H9 (cell line): ENCODE measurements around the gene CCNY. TPM values are rescaled to one million over a fixed set of nuclear protein-coding genes. Genes with fewer than 3 reads are reported as not detected.

ENCODE experiments used
- DNase-seq: peaks from one replicate; pipeline ENCODE4 v3.0.0-alpha.2; 2017
- H2AFZ ChIP-seq: one replicate; pipeline ENCODE4 v1.6.1; 2013; ENCODE audit warnings: mild to moderate bottlenecking, low read length, control low read depth, moderate library complexity
- H2AK5ac ChIP-seq: 2 replicates; pipeline ENCODE4 v1.6.1; 2013; ENCODE audit warnings: low read length, control low read depth, mixed read lengths; ENCODE audit not compliant: insufficient read length
- H2BK120ac ChIP-seq: one replicate; pipeline ENCODE4 v1.6.1; 2013; ENCODE audit warnings: low read depth, mild to moderate bottlenecking, low read length, control low read depth, inconsistent platforms; ENCODE audit not compliant: poor library complexity, severe bottlenecking
- H2BK12ac ChIP-seq: 2 replicates; pipeline ENCODE4 v1.6.1; 2013; ENCODE audit warnings: low read length, control low read depth, mixed read lengths, low read depth; ENCODE audit not compliant: insufficient read length
- H2BK15ac ChIP-seq: 2 replicates; pipeline ENCODE4 v1.6.1; 2013; ENCODE audit warnings: low read depth, low read length, control low read depth
- H2BK20ac ChIP-seq: one replicate; pipeline ENCODE4 v1.6.1; 2013; ENCODE audit warnings: low read depth, mild to moderate bottlenecking, low read length, control low read depth, inconsistent platforms; ENCODE audit not compliant: poor library complexity, severe bottlenecking
- H2BK5ac ChIP-seq: 2 replicates; pipeline ENCODE4 v1.6.1; 2013; ENCODE audit warnings: low read length, control low read depth, mixed read lengths; ENCODE audit not compliant: insufficient read length
- H3K14ac ChIP-seq: 2 replicates; pipeline ENCODE4 v1.6.1; 2013; ENCODE audit warnings: low read length, control low read depth; ENCODE audit not compliant: insufficient read depth
- H3K18ac ChIP-seq: 2 replicates; pipeline ENCODE4 v1.6.1; 2013; ENCODE audit warnings: low read depth, mild to moderate bottlenecking, mixed read lengths, low read length, control low read depth; ENCODE audit not compliant: insufficient read length
- H3K23ac ChIP-seq: 2 replicates; pipeline ENCODE4 v1.6.1; 2013; ENCODE audit warnings: low read length, control low read depth, mixed read lengths, low read depth; ENCODE audit not compliant: insufficient read length
- H3K23me2 ChIP-seq: 2 replicates; pipeline ENCODE4 v1.6.1; 2013; ENCODE audit warnings: low read depth, mild to moderate bottlenecking, mixed read lengths, low read length, control low read depth; ENCODE audit not compliant: insufficient read length, poor library complexity, severe bottlenecking
- H3K27ac ChIP-seq: 2 replicates; pipeline ENCODE4 v1.5.1; 2013; ENCODE audit warnings: low read length, control low read depth, mixed read lengths, low read depth; ENCODE audit not compliant: insufficient read length
- H3K27me3 ChIP-seq: 2 replicates; pipeline ENCODE4 v1.6.1; 2013; ENCODE audit warnings: low read length, control low read depth, inconsistent platforms; ENCODE audit not compliant: insufficient read depth
- H3K4ac ChIP-seq: 2 replicates; pipeline ENCODE4 v1.6.1; 2013; ENCODE audit warnings: low read depth, mild to moderate bottlenecking, control low read depth, inconsistent platforms, low read length, moderate library complexity
- H3K4me1 ChIP-seq: 2 replicates; pipeline ENCODE4 v1.6.1; 2013; ENCODE audit warnings: low read length, control low read depth, inconsistent platforms; ENCODE audit not compliant: insufficient read depth
- H3K4me2 ChIP-seq: 2 replicates; pipeline ENCODE4 v1.6.1; 2013; ENCODE audit warnings: low read length, control low read depth, mixed read lengths; ENCODE audit not compliant: insufficient read length, insufficient read depth
- H3K56ac ChIP-seq: 2 replicates; pipeline ENCODE4 v1.6.1; 2013; ENCODE audit warnings: low read depth, mild to moderate bottlenecking, mixed read lengths, low read length, control low read depth; ENCODE audit not compliant: insufficient read length
- H3K79me1 ChIP-seq: 2 replicates; pipeline ENCODE4 v1.6.1; 2013; ENCODE audit warnings: low read depth, mild to moderate bottlenecking, moderate library complexity, low read length, control low read depth, inconsistent platforms; ENCODE audit not compliant: insufficient read depth, poor library complexity, severe bottlenecking
- H3K79me2 ChIP-seq: 2 replicates; pipeline ENCODE4 v1.6.1; 2013; ENCODE audit warnings: low read length, control low read depth, inconsistent platforms; ENCODE audit not compliant: insufficient read depth
- H3K9ac ChIP-seq: 2 replicates; pipeline ENCODE4 v1.6.1; 2013; ENCODE audit warnings: low read length, control low read depth, mixed read lengths; ENCODE audit not compliant: insufficient read length; ENCODE audit errors: extremely low read depth
- H3K9me3 ChIP-seq: one replicate; pipeline ENCODE4 v1.6.1; 2013; ENCODE audit warnings: low read depth, low read length, inconsistent platforms; ENCODE audit not compliant: control insufficient read depth
- H3T11ph ChIP-seq: one replicate; pipeline ENCODE4 v1.6.1; 2013; ENCODE audit warnings: mild to moderate bottlenecking, low read length, control low read depth, inconsistent platforms
- H4K20me1 ChIP-seq: one replicate; pipeline ENCODE4 v1.6.1; 2013; ENCODE audit not compliant: control insufficient read depth, insufficient read length, insufficient read depth
- H4K5ac ChIP-seq: 2 replicates; pipeline ENCODE4 v1.6.1; 2013; ENCODE audit warnings: low read depth, mild to moderate bottlenecking, mixed read lengths, low read length, control low read depth; ENCODE audit not compliant: insufficient read length
- H4K8ac ChIP-seq: replicated peaks from 2 replicates; pipeline ENCODE4 v1.6.1; 2013; ENCODE audit warnings: low read length, control low read depth, mixed read lengths, low read depth; ENCODE audit not compliant: insufficient read length
- H4K91ac ChIP-seq: 2 replicates; pipeline ENCODE4 v1.6.1; 2013; ENCODE audit warnings: low read depth, mild to moderate bottlenecking, moderate library complexity, mixed read lengths, low read length, control low read depth; ENCODE audit not compliant: insufficient read length
- H3K27ac Mint-ChIP-seq, 3 experiments: 2 replicates in 2 of 3; 3 replicates in 1 of 3; pipeline ENCODE4 v1.8.0; 2020 to 2021; ENCODE audit warnings: mixed read lengths in 3 of 3, mild to moderate bottlenecking in 1 of 3, moderate library complexity in 1 of 3
- H3K27me3 Mint-ChIP-seq: 2 replicates; pipeline ENCODE4 v1.8.0; 2021; ENCODE audit warnings: low read depth, mild to moderate bottlenecking, moderate library complexity, mixed read lengths
- H3K36me3 Mint-ChIP-seq, 3 experiments: 2 replicates in 2 of 3; 3 replicates in 1 of 3; pipeline ENCODE4 v1.8.0; 2020 to 2021; ENCODE audit warnings: low read depth in 3 of 3, mixed read lengths in 3 of 3; ENCODE audit not compliant: insufficient read depth in 1 of 3
- H3K4me1 Mint-ChIP-seq, 2 experiments: 2 replicates each; pipeline ENCODE4 v1.8.0; 2020; ENCODE audit warnings: mixed read lengths in 2 of 2
- H3K4me3 Mint-ChIP-seq, 2 experiments: 2 replicates in 1 of 2; 3 replicates in 1 of 2; pipeline ENCODE4 v1.8.0; 2020 to 2021; ENCODE audit warnings: mild to moderate bottlenecking in 2 of 2, mixed read lengths in 2 of 2, moderate library complexity in 1 of 2
- H3K9me3 Mint-ChIP-seq, 2 experiments: 2 replicates in 1 of 2; 3 replicates in 1 of 2; pipeline ENCODE4 v1.8.0; 2020; ENCODE audit warnings: mild to moderate bottlenecking in 2 of 2, mixed read lengths in 2 of 2, moderate library complexity in 1 of 2
- WGBS: extraction: QIAGEN DNeasy Blood & Tissue Kit; methylation state at CpG from one replicate; pipeline ENCODE4 v1.1.7; 2013; ENCODE audit warnings: missing lambda C conversion rate, low lambda C conversion rate, mixed read lengths; ENCODE audit not compliant: insufficient read length; ENCODE audit errors: extremely low coverage; 5-methylcytosine and 5-hydroxymethylcytosine counted together
- total RNA-seq: library from RNA; stranded (reverse); gene quantifications from 2 replicates; pipeline ENCODE4 v1.2.1, GENCODE V29; 2021
- TF ChIP-seq, protein P1 (sequence below): fragments of 200-600 bp; sonication (generic); conservative IDR thresholded peaks from 3 replicates; pipeline ENCODE4 v1.8.0; 2021; ENCODE audit warnings: antibody characterized with exemption, mild to moderate bottlenecking

The CCNY gene
- total RNA-seq, 1 experiment from 2014 or later = 62.1 TPM

DNA sequence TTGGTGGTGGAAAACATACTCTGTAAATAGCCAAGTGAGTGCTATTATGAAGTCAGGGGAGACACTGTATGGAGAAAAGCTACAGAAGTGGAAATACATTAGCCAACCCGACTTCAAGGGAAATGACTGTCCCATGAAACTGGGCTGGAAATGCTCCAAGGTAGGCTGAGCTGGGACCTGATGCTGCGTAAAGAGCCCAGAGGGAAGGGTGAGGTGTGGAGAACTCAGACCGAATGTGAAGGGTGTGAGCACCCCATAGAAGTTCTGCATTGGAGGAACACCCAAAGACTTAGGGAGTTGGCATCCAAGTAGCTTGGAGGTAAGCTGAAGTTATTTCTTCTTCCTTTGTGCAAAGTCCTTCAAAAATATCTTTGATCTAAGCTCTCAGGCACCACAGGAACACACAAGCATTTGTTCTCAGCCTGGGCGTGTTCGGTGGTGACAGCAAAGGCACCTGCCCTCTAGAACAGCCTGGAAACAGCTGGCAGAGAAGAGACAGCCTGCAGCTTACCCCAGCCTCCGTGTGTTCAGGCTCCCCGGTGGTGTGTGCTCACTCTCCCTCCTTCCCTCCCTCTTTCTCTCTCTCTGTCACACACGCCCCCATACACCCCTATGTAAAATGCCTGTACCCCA, 249.7 kb downstream of the CCNY start:
- H3K4me1 Mint-ChIP-seq = no peaks in the 10 kb centered on the region; a peak in 1 of 4 replicates
- H3T11ph ChIP-seq = no peak overlapping the region

More for the DNA sequence above, 249.7 kb downstream of the CCNY start:
- no peak overlapping the region for H2BK12ac ChIP-seq
- no peak overlapping the region for H2BK120ac ChIP-seq
- no peak overlapping the region for H4K91ac ChIP-seq
- no peak overlapping the region for H3K14ac ChIP-seq
- H3K27ac ChIP-seq = no peak overlapping the region
- Mint-ChIP-seq H3K27me3 (peaks cover 10% of the 10 kb centered on the region), H3K9me3 (peaks cover 5 to 6% of the 10 kb centered on the region in 2 experiments), H3K36me3 (peaks cover 3 to 6% (median 5%) of the 10 kb centered on the region in 3 experiments), H3K4me3 (no peak overlapping the region), H3K27ac (no peak overlapping the region)
- no peak overlapping the region for H2BK5ac ChIP-seq
- H2BK15ac ChIP-seq = no peak overlapping the region
- H4K20me1 ChIP-seq = no peaks in the 10 kb centered on the region
- no peak overlapping the region for H2BK20ac ChIP-seq
- H3K23ac ChIP-seq = no peak overlapping the region
- H4K8ac ChIP-seq = no peak overlapping the region
- no peak overlapping the region for H3K4ac ChIP-seq
- H3K79me1 ChIP-seq = no peaks in the 10 kb centered on the region
- DNase-seq = no peak
- no peaks in the 10 kb centered on the region for H3K79me2 ChIP-seq
- H4K5ac ChIP-seq = no peak overlapping the region
- H3K4me1 ChIP-seq = no peaks in the 10 kb centered on the region
- TF ChIP-seq, protein P1, sequence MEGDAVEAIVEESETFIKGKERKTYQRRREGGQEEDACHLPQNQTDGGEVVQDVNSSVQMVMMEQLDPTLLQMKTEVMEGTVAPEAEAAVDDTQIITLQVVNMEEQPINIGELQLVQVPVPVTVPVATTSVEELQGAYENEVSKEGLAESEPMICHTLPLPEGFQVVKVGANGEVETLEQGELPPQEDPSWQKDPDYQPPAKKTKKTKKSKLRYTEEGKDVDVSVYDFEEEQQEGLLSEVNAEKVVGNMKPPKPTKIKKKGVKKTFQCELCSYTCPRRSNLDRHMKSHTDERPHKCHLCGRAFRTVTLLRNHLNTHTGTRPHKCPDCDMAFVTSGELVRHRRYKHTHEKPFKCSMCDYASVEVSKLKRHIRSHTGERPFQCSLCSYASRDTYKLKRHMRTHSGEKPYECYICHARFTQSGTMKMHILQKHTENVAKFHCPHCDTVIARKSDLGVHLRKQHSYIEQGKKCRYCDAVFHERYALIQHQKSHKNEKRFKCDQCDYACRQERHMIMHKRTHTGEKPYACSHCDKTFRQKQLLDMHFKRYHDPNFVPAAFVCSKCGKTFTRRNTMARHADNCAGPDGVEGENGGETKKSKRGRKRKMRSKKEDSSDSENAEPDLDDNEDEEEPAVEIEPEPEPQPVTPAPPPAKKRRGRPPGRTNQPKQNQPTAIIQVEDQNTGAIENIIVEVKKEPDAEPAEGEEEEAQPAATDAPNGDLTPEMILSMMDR = no peak
- no peaks in the 10 kb centered on the region for H3K23me2 ChIP-seq
- no peak overlapping the region for H2AK5ac ChIP-seq
- no peaks in the 10 kb centered on the region for H3K27me3 ChIP-seq
- no peak overlapping the region for H2AFZ ChIP-seq
- no peak overlapping the region for H3K18ac ChIP-seq
- no peak overlapping the region for H3K9ac ChIP-seq
- no peaks in the 10 kb centered on the region for H3K9me3 ChIP-seq
- H3K4me2 ChIP-seq = no peak overlapping the region
- no CpG with 5 or more reads among the region's 8 CpGs for WGBS
- H3K56ac ChIP-seq = no peak overlapping the region
